HG02763 (cell line): ENCODE data around the gene ATP11A.
A peak's percentile ranks its signal among the peaks of the same experiment; 100 is the strongest.
"Not testable (repeated sequence)": the region's sequence is repeated elsewhere in the genome, so short reads cannot be mapped to it uniquely, and the experiment has no call there.

Experiments
- ATAC-seq: cut with Tn5 transposase; IDR thresholded peaks from one replicate; pipeline ENCODE4 v1.9.1; 2021; ENCODE audit warnings: mild to moderate bottlenecking, moderate library complexity; ENCODE audit not compliant: unreplicated experiment

Gene ATP11A

DNA sequence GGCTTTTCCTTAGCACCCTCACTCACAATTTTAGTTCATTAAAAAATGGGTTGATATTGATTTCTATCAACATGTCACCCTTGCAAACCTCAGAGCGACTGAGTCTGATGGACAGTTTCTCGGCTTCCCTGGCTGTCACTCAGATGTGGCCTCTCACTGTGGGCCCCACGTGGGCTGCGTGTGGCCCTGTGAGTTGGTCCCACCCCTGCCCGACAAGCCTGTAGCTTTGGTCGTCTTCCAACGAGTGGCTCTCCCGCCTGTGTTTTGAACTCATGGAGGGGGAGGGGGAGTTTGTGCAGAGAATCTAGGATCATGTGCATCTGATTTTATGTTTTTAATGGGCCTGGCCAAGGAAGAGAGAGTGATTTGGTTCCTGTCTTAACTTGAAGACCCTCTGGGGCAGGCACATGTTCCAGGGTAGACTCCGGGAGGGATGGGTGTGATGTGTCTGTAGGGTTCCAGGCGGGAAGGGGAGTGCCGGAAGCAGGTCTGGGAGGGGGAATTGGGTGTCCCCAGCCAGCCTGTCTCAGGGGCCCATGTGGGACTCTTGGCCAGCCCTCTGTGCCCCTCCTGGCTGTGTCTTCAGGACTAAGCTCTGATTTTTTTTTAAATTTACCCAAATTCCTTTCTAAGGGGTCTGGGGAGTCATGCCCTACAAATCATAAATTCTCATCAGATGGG is 18.9 kb downstream of the ATP11A start:
- no peak for ATAC-seq

DNA sequence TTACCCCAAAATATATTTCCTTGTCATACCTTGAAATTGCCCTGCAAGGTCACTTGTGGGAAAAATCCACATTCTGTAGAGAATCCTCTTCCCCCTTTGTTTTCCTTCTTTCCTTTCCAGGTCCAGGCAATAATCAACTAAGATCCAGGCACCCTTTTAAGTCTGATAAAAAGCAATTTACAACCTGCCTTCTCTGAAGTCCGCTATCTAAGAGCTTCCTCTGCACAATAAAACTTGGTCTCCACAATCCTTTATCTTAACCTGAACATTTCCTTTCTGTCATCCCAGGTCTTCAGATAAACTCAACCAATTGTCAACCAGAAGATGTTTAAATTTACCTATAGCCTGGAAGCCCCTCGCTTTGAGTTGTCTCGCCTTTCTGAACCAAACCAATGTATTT is 19.5 kb downstream of the ATP11A start:
- not testable (repeated sequence) for ATAC-seq

DNA sequence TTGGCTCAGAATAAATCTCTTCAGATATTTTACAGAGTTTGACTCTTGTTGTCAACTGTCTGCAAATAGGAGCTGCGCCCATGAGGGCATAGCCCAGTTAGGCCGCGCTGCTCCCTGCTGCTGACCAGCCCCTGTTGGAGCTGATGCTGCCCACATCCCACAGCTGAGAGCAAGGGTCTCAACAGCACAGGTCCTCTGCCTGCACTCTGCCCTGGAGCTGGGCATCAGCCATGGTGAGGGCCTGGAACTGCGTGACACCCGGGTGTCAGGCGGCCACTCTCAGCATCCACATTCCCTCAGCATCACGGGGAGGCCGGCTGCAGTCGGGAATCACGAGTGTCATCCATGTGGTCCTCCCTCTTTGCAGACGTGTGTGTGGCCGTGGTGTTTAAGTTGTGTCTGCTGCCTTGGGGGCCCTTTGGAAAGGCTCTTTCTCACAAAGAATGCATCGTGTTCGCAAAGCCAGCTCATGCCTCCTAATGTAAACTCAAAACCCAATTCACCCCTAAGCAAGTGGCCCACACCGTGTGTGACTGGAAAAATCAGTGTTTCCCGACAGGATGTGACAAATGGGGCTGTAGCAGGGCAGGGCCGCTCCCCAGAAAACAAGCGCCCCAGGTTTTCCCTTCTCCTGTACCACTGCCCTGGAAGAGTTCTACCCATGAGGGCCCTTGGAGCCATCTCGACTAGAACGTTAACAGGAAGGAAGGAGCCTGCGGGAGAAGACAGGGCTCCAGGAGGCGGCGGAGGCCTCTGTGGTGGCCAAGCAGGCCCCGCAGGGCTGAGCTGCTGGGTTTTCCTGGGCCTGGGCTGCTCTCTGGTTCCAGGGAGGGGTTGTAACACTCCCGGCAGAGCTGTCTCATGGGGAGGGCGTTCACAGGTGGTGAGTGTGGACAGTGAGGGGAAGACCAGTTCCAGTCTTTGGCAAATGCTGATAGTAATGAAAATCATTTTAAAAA is 20.3 kb downstream of the ATP11A start:
- ATAC-seq: no peak

DNA sequence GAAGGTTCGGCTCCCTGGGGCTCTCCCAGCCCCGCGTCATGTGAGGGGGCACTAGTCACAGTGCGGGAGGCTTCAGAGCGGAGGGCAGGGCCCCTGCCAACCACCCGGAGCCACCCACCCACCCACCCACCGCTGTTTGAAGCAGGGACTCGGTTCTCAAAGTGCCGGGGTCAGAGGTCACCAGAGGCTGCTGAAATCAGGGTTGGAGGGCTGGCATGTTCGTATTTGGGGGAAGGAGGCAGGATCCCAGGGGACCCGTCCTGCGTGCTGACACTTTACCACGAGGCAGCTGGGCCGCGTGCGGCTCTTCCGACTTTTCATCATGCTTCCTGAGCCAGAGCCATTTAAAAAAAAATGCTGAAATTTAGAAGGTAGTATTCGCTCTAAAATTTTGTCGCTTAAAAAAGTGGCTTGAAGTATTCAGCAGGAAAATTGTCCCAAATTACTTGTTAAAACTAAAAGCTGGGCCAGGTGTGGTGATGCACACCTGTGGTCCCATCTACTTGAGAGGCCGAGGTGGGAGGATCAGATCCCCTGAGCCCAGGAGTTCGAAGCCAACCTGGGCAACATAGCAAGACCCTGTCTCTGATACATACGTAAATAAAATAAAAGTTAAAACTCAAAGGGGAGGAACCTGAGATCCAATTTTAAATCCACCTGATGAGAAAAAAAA is 21.2 kb downstream of the ATP11A start:
- ATAC-seq: no peak

DNA sequence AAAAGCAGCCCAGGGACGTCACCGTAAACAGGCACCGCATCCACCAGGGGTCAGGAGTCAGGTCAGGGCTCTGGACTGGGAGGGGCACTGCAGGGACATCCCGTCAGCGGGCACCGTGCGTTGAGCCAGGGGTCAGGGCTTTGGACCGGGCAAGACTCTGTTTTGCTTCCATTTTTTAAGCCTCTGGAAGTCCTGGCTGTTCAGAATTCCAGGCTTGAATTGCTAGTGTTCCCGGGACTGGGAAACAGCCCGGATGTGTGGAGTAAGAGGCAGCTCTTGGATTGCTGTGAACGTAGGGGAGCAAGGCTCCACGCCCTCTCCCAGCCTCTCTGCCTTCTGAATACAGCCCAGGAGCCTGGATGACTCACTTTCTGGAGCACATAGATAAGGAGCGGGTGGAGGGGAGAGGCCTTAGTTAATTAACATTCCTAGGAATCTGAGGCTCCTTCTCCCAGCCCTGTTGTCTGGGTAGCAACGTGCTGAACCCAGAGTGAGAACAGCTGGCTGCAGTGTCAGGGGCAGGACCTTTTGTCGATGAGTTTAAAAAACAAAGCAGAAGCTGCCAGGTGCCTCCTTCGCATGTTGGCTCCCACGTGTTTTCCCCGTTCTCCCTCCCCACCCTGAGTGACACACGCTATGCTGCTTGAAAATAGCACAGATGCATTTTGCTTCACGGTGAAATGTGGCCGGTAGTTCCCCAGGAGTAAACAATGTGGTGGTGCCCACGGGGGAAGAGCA is 21.9 kb downstream of the ATP11A start:
- peak; percentile 61 for ATAC-seq

DNA sequence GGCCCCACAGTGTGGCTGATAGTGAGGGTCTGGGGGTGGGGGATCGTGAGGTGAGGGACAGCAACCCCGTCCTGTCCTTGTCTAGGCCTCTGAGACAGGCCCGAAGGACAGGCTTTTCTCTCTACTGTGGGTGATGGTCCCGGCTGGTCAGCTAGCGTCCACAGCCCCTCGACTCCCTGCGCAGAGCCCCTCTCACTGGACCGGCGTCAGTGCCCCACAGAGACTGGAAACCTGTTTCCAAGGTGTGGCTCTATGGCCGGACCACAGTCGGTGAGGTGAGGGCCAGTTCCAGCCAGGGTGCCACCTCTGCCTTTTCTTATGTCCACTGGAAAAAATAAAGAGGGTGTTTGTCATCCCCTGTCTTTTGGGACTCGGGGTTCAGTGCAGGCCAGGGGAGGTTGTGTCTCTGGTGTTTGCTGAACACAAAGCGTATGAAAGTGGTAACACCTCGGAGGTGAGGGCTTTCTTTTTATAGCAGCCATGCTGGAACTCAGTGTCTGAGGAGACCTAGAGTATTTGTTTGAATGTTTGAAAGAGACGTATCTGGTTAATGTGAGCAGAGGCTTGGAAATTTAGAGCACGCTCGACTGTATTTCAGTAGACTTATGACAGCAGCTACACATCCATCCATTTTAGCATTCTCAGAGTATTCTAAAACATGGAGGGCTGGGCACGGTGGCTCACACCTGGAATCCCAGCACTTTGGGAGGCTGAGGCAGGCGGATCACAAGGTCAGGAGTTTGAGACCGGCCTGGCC is 22.8 kb downstream of the ATP11A start:
- no peak for ATAC-seq

DNA sequence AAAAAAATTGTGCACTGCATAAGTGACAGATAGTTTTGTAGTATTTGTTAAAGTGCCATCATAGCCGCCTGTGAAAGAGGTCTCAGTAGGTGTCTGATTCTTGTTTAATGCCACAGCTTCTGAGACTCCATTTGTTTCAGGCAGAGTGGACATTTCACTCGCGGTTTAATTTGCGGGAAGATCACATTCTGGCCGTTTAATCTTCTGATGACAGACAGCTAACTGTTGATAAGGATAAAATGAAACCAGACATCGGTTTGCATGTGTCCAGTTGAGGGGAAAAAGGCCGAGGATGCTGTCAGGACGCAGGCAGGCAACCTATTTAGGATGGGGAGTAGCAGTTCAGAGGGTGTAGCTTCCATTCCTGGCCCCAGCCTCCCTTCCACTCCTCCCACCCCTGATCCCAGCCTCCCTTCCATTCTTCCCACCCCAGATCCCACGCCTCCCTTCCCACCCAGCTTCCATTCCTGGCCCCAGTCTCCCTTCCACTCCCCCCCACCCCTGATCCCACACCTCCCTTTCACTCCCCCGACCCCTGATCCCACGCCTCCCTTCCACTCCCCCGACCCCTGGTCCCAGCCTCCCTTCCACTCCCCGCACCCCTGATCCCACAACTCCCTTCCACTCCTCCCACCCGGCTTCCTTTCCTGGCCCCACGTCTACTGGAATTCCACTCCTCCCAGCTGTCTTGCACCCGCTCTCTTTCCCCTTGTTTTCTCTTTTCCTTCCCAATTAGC is 23.8 kb downstream of the ATP11A start:
- ATAC-seq: no peak

DNA sequence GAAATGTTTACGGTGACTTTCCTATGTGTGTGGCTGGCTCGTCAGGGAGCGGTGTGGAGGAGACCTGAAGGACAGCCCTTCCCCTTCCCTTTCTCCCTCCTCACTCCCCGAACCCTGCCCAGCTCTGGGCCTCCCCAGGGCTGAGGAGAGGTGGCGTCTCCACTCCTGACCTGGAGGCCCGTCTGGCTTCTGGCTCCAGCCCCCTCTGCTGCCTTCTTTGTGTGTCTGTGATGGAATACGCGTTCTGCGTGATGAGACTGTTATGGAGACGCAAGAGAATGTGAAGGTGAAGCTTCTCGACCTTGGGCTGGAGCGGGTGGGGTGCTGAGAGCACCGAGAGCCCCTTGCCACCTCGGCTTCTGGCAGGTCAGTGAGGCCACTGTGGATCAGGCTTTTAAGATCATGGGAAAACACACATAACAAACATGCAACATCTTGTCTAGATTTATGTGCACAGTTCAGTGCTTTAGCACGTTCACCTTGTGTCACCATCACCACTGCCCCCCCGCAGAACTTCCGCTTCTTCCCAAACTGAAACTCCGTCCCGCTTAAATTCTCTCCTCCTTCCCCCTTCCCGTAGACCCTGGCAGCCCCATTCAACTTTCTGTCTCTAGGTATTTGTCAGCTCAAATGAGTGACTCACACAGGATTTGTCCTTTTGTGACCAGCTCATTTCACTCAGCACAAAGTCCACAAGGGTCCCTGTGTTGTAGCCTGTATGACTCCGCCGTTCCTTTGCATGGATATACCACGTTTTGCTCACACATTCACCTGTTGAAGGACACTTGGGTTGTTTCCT is 24.7 kb downstream of the ATP11A start:
- no peak for ATAC-seq

DNA sequence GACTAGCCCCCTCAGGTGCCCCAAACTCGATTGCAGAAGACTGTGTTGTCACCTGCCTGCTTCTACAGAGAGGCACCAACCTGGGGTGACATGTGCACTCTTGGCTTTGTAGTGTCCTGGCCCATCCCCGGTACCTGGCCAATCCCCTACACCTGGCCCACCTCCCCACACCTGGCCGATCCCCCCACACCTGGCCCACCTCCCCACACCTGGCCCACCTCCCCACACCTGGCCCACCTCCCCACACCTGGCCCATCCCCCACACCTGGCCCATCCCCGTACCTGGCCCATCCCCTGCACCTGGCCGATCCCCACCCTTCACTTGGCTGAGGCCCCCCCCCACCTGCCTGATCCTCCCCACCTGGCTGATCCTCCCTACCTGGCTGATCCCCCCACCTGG is 25.4 kb downstream of the ATP11A start:
- ATAC-seq: no peak

DNA sequence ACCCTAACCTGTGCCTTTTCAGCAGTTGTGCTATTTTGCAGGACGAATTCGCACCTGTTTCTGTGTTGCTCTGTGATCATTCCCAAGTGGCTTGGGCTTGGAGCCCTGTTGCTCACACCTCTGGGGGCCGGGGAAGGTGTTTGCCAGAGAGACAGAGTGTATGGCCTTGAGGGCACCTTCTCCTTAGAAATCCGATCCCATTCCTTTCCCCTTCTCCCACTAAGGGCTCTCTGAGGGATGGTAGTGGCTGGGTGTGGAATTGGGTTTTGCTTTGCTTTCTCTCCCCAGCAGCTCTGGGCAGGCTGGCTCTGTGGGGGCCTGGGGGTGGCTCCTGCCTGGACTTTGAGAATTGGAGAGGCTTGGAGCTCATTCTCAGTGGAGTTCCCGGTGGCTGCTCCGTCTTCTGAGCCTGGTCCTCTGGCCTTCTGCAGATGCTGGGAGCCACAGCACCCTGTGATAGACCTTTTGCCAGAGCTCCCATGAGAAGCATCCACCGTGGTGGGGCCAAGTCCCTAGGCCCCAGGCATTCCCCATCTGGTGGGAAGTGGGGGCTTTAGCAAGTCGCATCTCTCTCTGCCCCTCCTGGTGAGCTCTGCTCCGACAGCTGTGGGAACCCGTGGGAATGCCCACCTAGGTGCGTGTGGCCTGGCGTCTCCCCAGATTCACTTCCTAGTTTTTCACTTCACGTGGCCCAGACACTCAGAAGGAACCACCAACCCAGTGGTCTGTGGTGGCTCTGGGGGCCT is 26.1 kb downstream of the ATP11A start:
- no peak for ATAC-seq

DNA sequence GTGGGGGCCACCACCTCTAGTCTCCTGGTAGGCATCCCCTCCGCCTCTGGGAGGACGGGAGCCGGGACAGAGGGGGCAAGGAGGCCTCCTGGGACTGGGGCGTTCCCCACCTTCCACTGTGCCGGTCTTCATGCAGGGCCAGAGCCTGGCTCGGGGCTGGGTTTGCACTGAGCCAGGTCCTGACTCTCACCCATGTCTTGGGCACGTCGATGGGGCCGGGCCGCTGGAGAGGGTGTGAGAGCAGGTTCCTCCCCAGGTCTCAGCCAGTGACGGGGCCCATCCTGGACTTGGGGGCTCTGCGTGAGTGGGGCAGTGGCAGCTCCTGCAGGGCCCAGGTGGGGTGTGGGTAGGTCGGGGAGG is 26.6 kb downstream of the ATP11A start:
- ATAC-seq: no peak

DNA sequence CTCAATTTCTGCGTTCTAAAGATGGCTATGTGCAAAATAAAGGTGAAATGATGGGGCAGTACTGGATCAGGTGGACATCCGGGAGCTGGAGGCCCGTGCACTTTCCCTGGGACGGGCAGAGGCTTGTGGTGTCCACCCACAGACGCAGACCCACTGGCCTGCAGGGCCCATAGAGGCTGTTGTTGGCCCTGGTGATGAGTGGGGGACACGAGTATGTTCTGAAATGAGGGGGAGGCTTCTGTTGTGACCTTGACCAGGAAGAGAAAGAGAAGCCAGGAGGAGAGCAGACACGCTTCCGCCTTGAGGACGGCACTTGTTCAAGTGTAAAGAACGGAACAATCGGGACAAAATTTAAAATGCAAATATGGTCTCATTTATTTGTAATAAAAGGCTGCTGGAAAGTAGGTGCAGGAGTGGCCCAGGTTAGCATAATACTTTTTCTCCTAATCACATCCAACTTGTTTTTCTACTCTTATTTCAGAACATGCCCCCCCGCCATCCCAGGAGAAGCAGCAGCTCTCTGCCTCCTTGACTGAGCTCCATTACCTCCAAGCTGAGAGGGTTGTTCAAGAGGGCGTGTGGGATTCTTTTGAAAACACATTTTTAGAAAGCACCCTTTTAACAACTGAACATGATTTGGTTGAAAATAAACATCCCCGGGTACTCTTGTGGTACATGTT is 27.1 kb downstream of the ATP11A start:
- ATAC-seq: no peak

DNA sequence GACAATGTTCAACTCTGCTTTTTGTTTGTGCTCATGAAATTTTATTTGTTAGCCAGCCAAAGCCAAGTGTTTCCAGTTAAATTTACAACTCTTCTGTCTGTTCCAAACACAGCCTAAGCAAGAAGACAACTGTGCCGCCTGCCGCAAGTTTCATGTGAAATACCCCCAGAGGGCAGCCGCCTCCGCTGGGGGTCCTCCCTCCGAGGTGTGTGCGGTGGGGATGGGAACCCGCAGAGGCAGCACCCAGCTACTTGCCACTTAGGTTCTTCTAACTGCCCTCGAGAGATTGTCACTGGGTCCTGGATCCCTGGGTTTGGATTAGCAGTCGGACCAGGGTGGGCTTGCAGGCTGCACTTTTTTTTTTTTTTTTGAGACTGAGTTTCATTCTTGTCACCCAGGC is 28.5 kb downstream of the ATP11A start:
- no peak for ATAC-seq

DNA sequence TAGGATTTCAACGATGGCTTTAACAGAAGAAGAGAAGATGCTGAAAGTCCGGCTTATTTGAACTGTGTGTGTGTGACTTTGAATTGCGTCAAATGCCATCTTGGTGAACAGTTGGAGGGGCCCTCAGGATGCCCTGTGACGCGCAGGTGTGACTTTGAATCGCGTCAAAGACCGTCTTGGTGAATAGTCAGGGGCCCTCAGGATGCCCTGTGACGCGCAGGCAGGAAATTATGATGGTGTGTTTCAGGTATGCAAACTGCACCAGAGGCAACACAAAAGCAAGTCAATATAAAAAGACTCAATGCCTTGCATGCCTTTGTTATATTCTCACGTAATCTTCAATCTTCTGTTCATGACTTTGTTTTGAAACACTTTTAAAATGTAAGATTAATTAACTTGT is 29.2 kb downstream of the ATP11A start:
- no peak for ATAC-seq

DNA sequence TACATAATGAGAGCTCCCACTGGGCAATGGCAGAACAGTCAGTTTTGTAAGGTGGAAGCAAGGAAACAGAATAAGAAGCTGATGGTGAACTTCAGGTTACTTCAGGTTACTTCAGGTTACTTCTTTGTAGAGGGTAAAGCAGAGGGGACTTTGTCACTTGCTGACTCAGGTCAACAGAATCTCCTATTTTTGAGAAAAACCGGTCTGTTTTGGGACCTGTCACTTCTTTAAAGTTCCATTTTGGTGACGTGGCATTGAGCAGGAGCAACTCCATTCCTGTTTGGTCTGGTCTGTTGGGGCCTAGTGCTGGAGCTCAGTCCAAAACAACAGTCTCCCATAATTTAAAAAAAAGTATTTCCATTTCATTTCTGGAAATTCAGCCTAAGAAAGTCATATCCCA is 29.7 kb downstream of the ATP11A start:
- ATAC-seq: no peak

DNA sequence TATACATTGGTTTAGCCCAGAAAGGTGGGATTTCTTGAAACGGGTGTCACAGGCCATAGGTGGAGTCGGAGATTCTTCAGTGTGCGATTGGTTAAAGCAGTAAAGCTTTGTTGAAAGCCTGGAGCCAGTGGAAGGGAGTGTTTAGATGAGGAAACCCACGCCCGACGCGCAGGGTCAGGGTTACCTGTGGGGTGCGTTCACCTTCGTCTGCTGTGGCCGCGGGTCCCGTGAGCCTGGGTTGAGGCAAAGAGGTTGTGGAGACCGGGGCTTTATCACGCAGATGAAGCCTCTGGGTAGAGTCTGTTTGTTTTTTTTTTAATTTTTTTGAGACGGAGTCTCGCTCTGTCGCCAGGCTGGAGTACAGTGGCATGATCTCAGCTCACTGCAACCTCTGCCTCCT is 30.4 kb downstream of the ATP11A start:
- ATAC-seq: no peak

DNA sequence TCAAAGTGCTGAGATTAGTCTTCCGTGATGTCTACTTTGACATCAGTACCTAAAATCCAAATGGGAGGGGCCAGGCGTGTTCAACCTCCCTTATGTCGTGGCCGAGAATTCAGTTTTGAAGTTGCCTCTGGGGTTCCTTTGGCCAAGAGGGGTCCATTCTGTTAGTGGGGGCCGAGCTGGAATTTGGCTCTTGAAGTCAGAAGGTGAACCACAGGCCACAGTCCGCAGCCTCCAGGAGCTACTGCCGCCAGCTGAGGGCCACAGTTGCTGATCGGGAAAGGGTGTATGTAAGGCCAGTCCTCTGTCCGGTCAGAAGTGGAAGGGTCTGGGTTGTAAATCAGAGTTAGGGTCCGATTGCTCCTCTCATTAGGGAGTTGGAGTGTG is 31.0 kb downstream of the ATP11A start:
- ATAC-seq: no peak
